SK-N-SH treated with all-trans-retinoic acid at 6 μM for 48 hours (cell line): ENCODE measurements around the gene CATSPER3.
"Not testable (repeated sequence)": the region's sequence is repeated elsewhere in the genome, so short reads cannot be mapped to it uniquely, and the experiment has no call there.

ENCODE experiments used
- TOX ChIP-seq: fragments of 250-450 bp; sonication (Bioruptor Pico); IDR thresholded peaks from 2 replicates; pipeline ENCODE4 v1.8.0; 2021; ENCODE audit warnings: mild to moderate bottlenecking, moderate library complexity, borderline replicate concordance
- ZNF565 ChIP-seq: fragments of 450-650 bp; formaldehyde crosslinking; conservative IDR thresholded peaks from 2 replicates; pipeline ENCODE4 v1.5.0; 2020; ENCODE audit warnings: low read depth, mild to moderate bottlenecking, moderate library complexity
- ZNF70 ChIP-seq: fragments of 450-650 bp; formaldehyde crosslinking; IDR thresholded peaks from 2 replicates; pipeline ENCODE4 v1.5.0; 2020; ENCODE audit warnings: mild to moderate bottlenecking, moderate library complexity
- TF ChIP-seq, protein P1 (sequence below): fragments of 250-450 bp; sonication (Bioruptor Pico); IDR thresholded peaks from 2 replicates; pipeline ENCODE4 v1.8.0; 2020; ENCODE audit warnings: mild to moderate bottlenecking, moderate library complexity, borderline replicate concordance

DNA sequence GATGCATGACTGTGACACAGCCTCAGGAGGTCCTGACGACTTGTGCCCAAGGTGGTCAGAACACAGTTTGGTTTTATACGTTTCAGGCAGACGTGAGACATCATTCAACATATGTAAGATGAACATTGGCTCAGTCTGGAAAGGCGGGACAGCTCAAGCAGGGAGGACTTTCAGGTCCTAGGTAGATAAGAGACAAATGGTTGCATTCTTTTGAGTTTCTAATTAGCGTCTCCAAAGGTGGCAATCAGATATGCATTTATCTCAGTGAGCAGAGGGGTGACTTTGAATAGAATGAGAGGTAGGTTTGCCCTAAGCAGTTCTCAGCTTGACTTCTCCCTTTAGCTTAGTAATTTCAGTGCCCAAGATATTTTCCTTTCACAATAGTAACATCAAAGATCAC lies 22.5 kb downstream of the CATSPER3 start:
- not testable (repeated sequence) for TF ChIP-seq ZNF70; TOX (CRISPR knock-in tag); ZNF565
- TF ChIP-seq, protein P1, sequence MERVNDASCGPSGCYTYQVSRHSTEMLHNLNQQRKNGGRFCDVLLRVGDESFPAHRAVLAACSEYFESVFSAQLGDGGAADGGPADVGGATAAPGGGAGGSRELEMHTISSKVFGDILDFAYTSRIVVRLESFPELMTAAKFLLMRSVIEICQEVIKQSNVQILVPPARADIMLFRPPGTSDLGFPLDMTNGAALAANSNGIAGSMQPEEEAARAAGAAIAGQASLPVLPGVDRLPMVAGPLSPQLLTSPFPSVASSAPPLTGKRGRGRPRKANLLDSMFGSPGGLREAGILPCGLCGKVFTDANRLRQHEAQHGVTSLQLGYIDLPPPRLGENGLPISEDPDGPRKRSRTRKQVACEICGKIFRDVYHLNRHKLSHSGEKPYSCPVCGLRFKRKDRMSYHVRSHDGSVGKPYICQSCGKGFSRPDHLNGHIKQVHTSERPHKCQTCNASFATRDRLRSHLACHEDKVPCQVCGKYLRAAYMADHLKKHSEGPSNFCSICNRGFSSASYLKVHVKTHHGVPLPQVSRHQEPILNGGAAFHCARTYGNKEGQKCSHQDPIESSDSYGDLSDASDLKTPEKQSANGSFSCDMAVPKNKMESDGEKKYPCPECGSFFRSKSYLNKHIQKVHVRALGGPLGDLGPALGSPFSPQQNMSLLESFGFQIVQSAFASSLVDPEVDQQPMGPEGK, result not testable (repeated sequence)
